HCT116 (cell line): Measurements from ENCODE around the gene HIPK2. TPM values are rescaled to one million over a fixed set of nuclear protein-coding genes. Genes with fewer than 3 reads are reported as not detected.

Source experiments
- ATAC-seq: fragments of 200-7000 bp; cut with Tn5 transposase; 2 replicates; pipeline ENCODE4 v1.9.1; 2020; ENCODE audit warnings: mild to moderate bottlenecking, moderate library complexity
- BruUV-seq: library from RNA; stranded (reverse); fragments of 400-500 nt; replicated peaks from 2 replicates; lab custom pipeline; 2021; lab: Mats Ljungman, UMichigan
- CTCF ChIA-PET: fragments of 300-600 bp; sonication (Branson Sonifier 250); formaldehyde crosslinking; loops from one replicate; lab custom pipeline; 2021; ENCODE audit warnings: antibody characterized with exemption; lab: Charles Lee
- POLR2A ChIA-PET: fragments of 300-600, 350-600 bp; sonication (Branson Sonifier 250); formaldehyde crosslinking; loops from one replicate; lab custom pipeline; 2021; ENCODE audit warnings: antibody characterized with exemption; lab: Charles Lee
- RAD21 ChIA-PET, 2 experiments: fragments of 300-600 bp; sonication (Branson Sonifier 250); formaldehyde crosslinking; loops; one replicate each; lab custom pipeline; 2023; ENCODE audit warnings: low total read pairs in 2 of 2; ENCODE audit not compliant: uncharacterized antibody in 2 of 2, unreplicated experiment in 2 of 2, low non-redundant PET in 1 of 2; lab: Charles Lee
- DNase-seq: peaks from one replicate; pipeline ENCODE4 v3.0.0-alpha.2; 2010; ENCODE audit warnings: low read depth, low spot score
- H2AFZ ChIP-seq: fragments of 200-600 bp; shearing (Covaris generic), sonication (generic); 2 replicates; pipeline ENCODE4 v1.6.1; 2017; ENCODE audit warnings: low read depth, mixed run types, mixed read lengths, antibody characterized with exemption, low read length; ENCODE audit not compliant: poor library complexity, severe bottlenecking
- H3K27ac ChIP-seq: 2 replicates; pipeline ENCODE4 v1.5.1; 2012; ENCODE audit warnings: low read depth, low read length
- H3K27me3 ChIP-seq: fragments of 200-600 bp; sonication (generic); 2 replicates; pipeline ENCODE4 v1.6.1; 2016; ENCODE audit warnings: mixed run types, low read length, mixed read lengths; ENCODE audit not compliant: insufficient read depth
- H3K36me3 ChIP-seq, 2 experiments: fragments of 200-500 bp in 1 of 2; fragments of 200-600 bp in 1 of 2; sonication (Bioruptor generic) in 1 of 2; sonication (generic) in 1 of 2; 2 replicates each; pipeline versions ENCODE4 v1.5.1 to v1.6.1; 2014 to 2016; ENCODE audit warnings: low read length in 2 of 2, inconsistent platforms in 1 of 2, mixed read lengths in 1 of 2, mixed run types in 1 of 2; ENCODE audit not compliant: insufficient read depth in 2 of 2, control insufficient read depth in 1 of 2
- H3K4me1 ChIP-seq, 2 experiments: fragments of 200-600 bp in 1 of 2; sonication (generic) in 1 of 2; 2 replicates each; pipeline versions ENCODE4 v1.5.1 to v1.6.1; 2012 to 2017; ENCODE audit warnings: low read length in 2 of 2, inconsistent platforms in 1 of 2, mild to moderate bottlenecking in 1 of 2, mixed read lengths in 1 of 2, mixed run types in 1 of 2, moderate library complexity in 1 of 2; ENCODE audit not compliant: insufficient read depth in 2 of 2, control insufficient read depth in 1 of 2
- H3K4me2 ChIP-seq: fragments of 200-600 bp; sonication (generic); 2 replicates; pipeline ENCODE4 v1.6.1; 2017; ENCODE audit warnings: mixed run types, low read length, mixed read lengths
- H3K4me3 ChIP-seq, 2 experiments: fragments of 200-600 bp in 1 of 2; sonication (generic) in 1 of 2; replicated peaks in 1 of 2; 2 replicates each; pipeline ENCODE4 v1.5.1; 2011 to 2016; ENCODE audit warnings: low read length in 2 of 2, control low read depth in 1 of 2, low read depth in 1 of 2, mild to moderate bottlenecking in 1 of 2, mixed read lengths in 1 of 2, mixed run types in 1 of 2
- H3K79me2 ChIP-seq: fragments of 200-600 bp; sonication (generic); 2 replicates; pipeline ENCODE4 v1.6.1; 2017; ENCODE audit warnings: mild to moderate bottlenecking, mixed run types, low read length, moderate library complexity, mixed read lengths; ENCODE audit not compliant: insufficient read depth
- H3K9ac ChIP-seq: fragments of 200-600 bp; sonication (generic); 2 replicates; pipeline ENCODE4 v1.6.1; 2016; ENCODE audit warnings: low read length, mixed read lengths
- H3K9me2 ChIP-seq: fragments of 200-600 bp; sonication (generic), shearing (Covaris generic); 2 replicates; pipeline ENCODE4 v1.6.1; 2017; ENCODE audit warnings: mixed run types, mild to moderate bottlenecking, moderate library complexity; ENCODE audit not compliant: insufficient read depth
- H3K9me3 ChIP-seq, 2 experiments: fragments of 200-500 bp in 1 of 2; fragments of 200-600 bp in 1 of 2; sonication (Bioruptor generic) in 1 of 2; sonication (generic) in 1 of 2; 2 replicates each; pipeline ENCODE4 v1.6.1; 2014 to 2017; ENCODE audit warnings: low read length in 2 of 2, mixed read lengths in 2 of 2, inconsistent platforms in 1 of 2, low read depth in 1 of 2, mild to moderate bottlenecking in 1 of 2, mixed run types in 1 of 2, moderate library complexity in 1 of 2; ENCODE audit not compliant: control insufficient read depth in 1 of 2, insufficient read depth in 1 of 2
- H4K20me1 ChIP-seq: fragments of 200-600 bp; sonication (generic), shearing (Covaris generic); 2 replicates; pipeline ENCODE4 v1.6.1; 2017; ENCODE audit warnings: mixed run types, mild to moderate bottlenecking, moderate library complexity; ENCODE audit not compliant: insufficient read depth
- CBX3 ChIP-seq: IDR thresholded peaks from 2 replicates; pipeline ENCODE4 v1.6.1; 2012; ENCODE audit warnings: low read depth
- CEBPB ChIP-seq: IDR thresholded peaks from 2 replicates; pipeline ENCODE4 v1.6.1; 2012; ENCODE audit warnings: low read depth
- EGR1 ChIP-seq: IDR thresholded peaks from 2 replicates; pipeline ENCODE4 v1.6.1; 2012; ENCODE audit warnings: low read depth
- EZH2phosphoT487 ChIP-seq: fragments of 200-600 bp; IDR thresholded peaks from 2 replicates; pipeline ENCODE4 v1.6.1; 2018; ENCODE audit warnings: antibody characterized with exemption, borderline replicate concordance
- JUND ChIP-seq: IDR thresholded peaks from 2 replicates; pipeline ENCODE4 v1.6.1; 2012
- POLR2A ChIP-seq: IDR thresholded peaks from 2 replicates; pipeline ENCODE4 v1.7.0; 2011; ENCODE audit warnings: borderline replicate concordance; ENCODE audit not compliant: insufficient read depth, insufficient read length; ENCODE audit errors: extremely low read depth
- POLR2AphosphoS5 ChIP-seq: IDR thresholded peaks from 2 replicates; pipeline ENCODE4 v1.6.1; 2011; ENCODE audit warnings: mild to moderate bottlenecking, low read depth, low read length, moderate library complexity
- RAD21 ChIP-seq: IDR thresholded peaks from 2 replicates; pipeline ENCODE4 v1.6.1; 2012; ENCODE audit warnings: low read depth, mild to moderate bottlenecking
- SIN3A ChIP-seq: IDR thresholded peaks from 2 replicates; pipeline ENCODE4 v1.6.1; 2012; ENCODE audit warnings: low read depth
- SP1 ChIP-seq: IDR thresholded peaks from 2 replicates; pipeline ENCODE4 v1.6.1; 2012; ENCODE audit warnings: low read depth
- ZBTB33 ChIP-seq: IDR thresholded peaks from 2 replicates; pipeline ENCODE4 v1.6.1; 2011; ENCODE audit warnings: mild to moderate bottlenecking, low read length, moderate library complexity; ENCODE audit not compliant: insufficient replicate concordance; ENCODE audit errors: extremely low read depth
- ZNF274 ChIP-seq: fragments of 200-500 bp; sonication (Bioruptor generic); IDR thresholded peaks from 2 replicates; pipeline ENCODE4 v1.6.1; 2014; ENCODE audit warnings: mild to moderate bottlenecking, low read depth, low read length, inconsistent platforms
- intact Hi-C: fragments of 100-400 bp; cut with micrococcal nuclease; formaldehyde crosslinking; loops from 2 replicates; pipeline ENCODE4 v1.10.0; 2022
- total RNA-seq: library from RNA; stranded (reverse); gene quantifications from one replicate; pipeline ENCODE4 v1.2.1, GENCODE V29; 2021; ENCODE audit not compliant: unreplicated experiment
- TF ChIP-seq, protein P1 (sequence below): IDR thresholded peaks from 2 replicates; pipeline ENCODE4 v1.6.1; 2012; ENCODE audit warnings: low read depth
- TF ChIP-seq, protein P2 (sequence below): IDR thresholded peaks from 2 replicates; pipeline ENCODE4 v1.6.1; 2012

The HIPK2 gene
- total RNA-seq, 1 experiment from 2014 or later = 49.5 TPM

- Histone ChIP-seq H3K4me1 (peaks cover 13 to 18% of the 10 kb centered on the region in 2 experiments), H3K9ac (no peak overlapping the region), H3K36me3 (peaks cover 0 to 5% of the 10 kb centered on the region in 2 experiments; a peak in 1 of 4 replicates), H3K27ac (no peak overlapping the region), H2AFZ (no peak overlapping the region), H4K20me1 (no peaks in the 10 kb centered on the region)
- intact Hi-C loops = no loop called here
- ChIA-PET POLR2A (no interaction called here), RAD21 (no interaction called here)
- TF ChIP-seq POLR2A (no peak), SP1 (no peak), SIN3A (no peak), CEBPB (no peak), CBX3 (no peak), JUND (no peak), EZH2phosphoT487 (no peak), ZBTB33 (no peak), POLR2AphosphoS5 (no peak), RAD21 (no peak), ZNF274 (no peak), EGR1 (no peak)
- TF ChIP-seq, protein P1, sequence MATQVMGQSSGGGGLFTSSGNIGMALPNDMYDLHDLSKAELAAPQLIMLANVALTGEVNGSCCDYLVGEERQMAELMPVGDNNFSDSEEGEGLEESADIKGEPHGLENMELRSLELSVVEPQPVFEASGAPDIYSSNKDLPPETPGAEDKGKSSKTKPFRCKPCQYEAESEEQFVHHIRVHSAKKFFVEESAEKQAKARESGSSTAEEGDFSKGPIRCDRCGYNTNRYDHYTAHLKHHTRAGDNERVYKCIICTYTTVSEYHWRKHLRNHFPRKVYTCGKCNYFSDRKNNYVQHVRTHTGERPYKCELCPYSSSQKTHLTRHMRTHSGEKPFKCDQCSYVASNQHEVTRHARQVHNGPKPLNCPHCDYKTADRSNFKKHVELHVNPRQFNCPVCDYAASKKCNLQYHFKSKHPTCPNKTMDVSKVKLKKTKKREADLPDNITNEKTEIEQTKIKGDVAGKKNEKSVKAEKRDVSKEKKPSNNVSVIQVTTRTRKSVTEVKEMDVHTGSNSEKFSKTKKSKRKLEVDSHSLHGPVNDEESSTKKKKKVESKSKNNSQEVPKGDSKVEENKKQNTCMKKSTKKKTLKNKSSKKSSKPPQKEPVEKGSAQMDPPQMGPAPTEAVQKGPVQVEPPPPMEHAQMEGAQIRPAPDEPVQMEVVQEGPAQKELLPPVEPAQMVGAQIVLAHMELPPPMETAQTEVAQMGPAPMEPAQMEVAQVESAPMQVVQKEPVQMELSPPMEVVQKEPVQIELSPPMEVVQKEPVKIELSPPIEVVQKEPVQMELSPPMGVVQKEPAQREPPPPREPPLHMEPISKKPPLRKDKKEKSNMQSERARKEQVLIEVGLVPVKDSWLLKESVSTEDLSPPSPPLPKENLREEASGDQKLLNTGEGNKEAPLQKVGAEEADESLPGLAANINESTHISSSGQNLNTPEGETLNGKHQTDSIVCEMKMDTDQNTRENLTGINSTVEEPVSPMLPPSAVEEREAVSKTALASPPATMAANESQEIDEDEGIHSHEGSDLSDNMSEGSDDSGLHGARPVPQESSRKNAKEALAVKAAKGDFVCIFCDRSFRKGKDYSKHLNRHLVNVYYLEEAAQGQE = no peak
- TF ChIP-seq, protein P2, sequence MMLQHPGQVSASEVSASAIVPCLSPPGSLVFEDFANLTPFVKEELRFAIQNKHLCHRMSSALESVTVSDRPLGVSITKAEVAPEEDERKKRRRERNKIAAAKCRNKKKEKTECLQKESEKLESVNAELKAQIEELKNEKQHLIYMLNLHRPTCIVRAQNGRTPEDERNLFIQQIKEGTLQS = no peak
- TF ChIP-seq, all 23 proteins: peak for 0
- BruUV-seq = no TSS peak
- ATAC-seq (no peak), DNase-seq (no peak)
- Histone ChIP-seq H3K27me3 (no peaks in the 10 kb centered on the region), H3K4me2 (no peak overlapping the region), H3K9me2 (no peaks in the 10 kb centered on the region), H3K4me3 (no peak overlapping the region), H3K9me3 (peaks cover 0 to 3% of the 10 kb centered on the region in 2 experiments; a peak in 1 of 4 replicates), H3K79me2 (peaks cover 5% of the 10 kb centered on the region; the same call in 1 of the 2 replicates)
- CTCF ChIA-PET = no interaction called here
Measured at GRCh38 chr7:139691253-139691781, 86.5 kb downstream of the HIPK2 start.
